ENCODE results near the gene AATK. TPM values are rescaled to one million over a fixed set of nuclear protein-coding genes. Genes with fewer than 3 reads are reported as not detected.

AATK gene
- total RNA-seq, 4 donors from 2014 or later, result 23.9 to 190 (median 123) TPM

- peaks cover 0 to 13% (median 0%) of the 10 kb centered on the region in 4 donors for H3K4me1 ChIP-seq
- H3K27ac ChIP-seq, result no peak overlapping the region
- TF ChIP-seq CTCF (IDR thresholded peaks at IDR 0.05) (no peak), POLR2A (IDR thresholded peaks at IDR 0.05) (no peak)
- H3K4me3 ChIP-seq, result no peak overlapping the region
- H3K9me3 ChIP-seq, result no peaks in the 10 kb centered on the region
- H3K36me3 ChIP-seq, result no peaks in the 10 kb centered on the region
- no peak for DNase-seq
- H3K27me3 ChIP-seq, result no peaks in the 10 kb centered on the region
Measured at GRCh38 chr17:81143200-81143527, 22.9 kb downstream of the AATK start.

- DNase-seq, result peak; percentile 59 to 91 (median 89)
- Histone ChIP-seq H3K27me3 (no peaks in the 10 kb centered on the region), H3K9me3 (no peaks in the 10 kb centered on the region), H3K4me1 (peaks cover 0 to 13% (median 0%) of the 10 kb centered on the region in 4 donors), H3K4me3 (no peak overlapping the region), H3K36me3 (no peaks in the 10 kb centered on the region), H3K27ac (no peak overlapping the region)
- TF ChIP-seq POLR2A (IDR thresholded peaks at IDR 0.05), result no peak
- peak in 5 of 6 experiments; percentile 45 to 77 (median 67) for TF ChIP-seq CTCF (IDR thresholded peaks at IDR 0.05)
Measured at GRCh38 chr17:81142301-81143199, 23.5 kb downstream of the AATK start.

GRCh38 chr17:81140695-81141094 lies 25.3 kb downstream of the AATK start:
- no peak for DNase-seq
- no peaks in the 10 kb centered on the region for H3K36me3 ChIP-seq
- no peaks in the 10 kb centered on the region for H3K27me3 ChIP-seq
- no peak overlapping the region for H3K4me3 ChIP-seq
- H3K4me1 ChIP-seq, result peaks cover 0 to 13% (median 0%) of the 10 kb centered on the region in 4 donors
- H3K27ac ChIP-seq, result no peak overlapping the region
- H3K9me3 ChIP-seq, result no peaks in the 10 kb centered on the region
- no peak for TF ChIP-seq POLR2A (IDR thresholded peaks at IDR 0.05)
- TF ChIP-seq CTCF (IDR thresholded peaks at IDR 0.05), result no peak

- peaks cover 0 to 13% (median 0%) of the 10 kb centered on the region in 4 donors for H3K4me1 ChIP-seq
- DNase-seq, result no peak
- H3K27me3 ChIP-seq, result no peaks in the 10 kb centered on the region
- no peak overlapping the region for H3K27ac ChIP-seq
- H3K9me3 ChIP-seq, result no peaks in the 10 kb centered on the region
- H3K36me3 ChIP-seq, result no peaks in the 10 kb centered on the region
- no peak for TF ChIP-seq CTCF (IDR thresholded peaks at IDR 0.05)
- no peak for TF ChIP-seq POLR2A (IDR thresholded peaks at IDR 0.05)
- H3K4me3 ChIP-seq, result no peak overlapping the region
Measured at GRCh38 chr17:81140018-81140417, 26.0 kb downstream of the AATK start.

GRCh38 chr17:81139428-81139827 lies 26.6 kb downstream of the AATK start:
- TF ChIP-seq POLR2A (IDR thresholded peaks at IDR 0.05) (no peak), CTCF (IDR thresholded peaks at IDR 0.05) (no peak)
- Histone ChIP-seq H3K4me3 (no peak overlapping the region), H3K27me3 (no peaks in the 10 kb centered on the region), H3K9me3 (no peaks in the 10 kb centered on the region), H3K36me3 (no peaks in the 10 kb centered on the region), H3K4me1 (peaks cover 0 to 13% (median 0%) of the 10 kb centered on the region in 4 donors), H3K27ac (no peak overlapping the region)
- no peak for DNase-seq
